ENCODE measurements around the gene CEP70.

- TF ChIP-seq CTCF (IDR thresholded peaks at IDR 0.05) (no peak), POLR2A (IDR thresholded peaks at IDR 0.05) (no peak)
Observed at GRCh38 chr3:138567403-138567802, 26.7 kb downstream of the CEP70 start.
